Posterior cingulate gyrus (tissue), 11 donors: Measurements from ENCODE around the gene ALLC.

Experiments
- DNase-seq, 10 donors: peaks; one replicate each; pipeline versions ENCODE4 v3.0.0 to v3.0.0-alpha.2; 2020 to 2021; ENCODE audit warnings: mixed read lengths in 3 of 10
- intact Hi-C: fragments of 100-400 bp; cut with DNase I; formaldehyde crosslinking; loops from one replicate; pipeline ENCODE4 v1.15.1; 2023

Gene ALLC

DNA sequence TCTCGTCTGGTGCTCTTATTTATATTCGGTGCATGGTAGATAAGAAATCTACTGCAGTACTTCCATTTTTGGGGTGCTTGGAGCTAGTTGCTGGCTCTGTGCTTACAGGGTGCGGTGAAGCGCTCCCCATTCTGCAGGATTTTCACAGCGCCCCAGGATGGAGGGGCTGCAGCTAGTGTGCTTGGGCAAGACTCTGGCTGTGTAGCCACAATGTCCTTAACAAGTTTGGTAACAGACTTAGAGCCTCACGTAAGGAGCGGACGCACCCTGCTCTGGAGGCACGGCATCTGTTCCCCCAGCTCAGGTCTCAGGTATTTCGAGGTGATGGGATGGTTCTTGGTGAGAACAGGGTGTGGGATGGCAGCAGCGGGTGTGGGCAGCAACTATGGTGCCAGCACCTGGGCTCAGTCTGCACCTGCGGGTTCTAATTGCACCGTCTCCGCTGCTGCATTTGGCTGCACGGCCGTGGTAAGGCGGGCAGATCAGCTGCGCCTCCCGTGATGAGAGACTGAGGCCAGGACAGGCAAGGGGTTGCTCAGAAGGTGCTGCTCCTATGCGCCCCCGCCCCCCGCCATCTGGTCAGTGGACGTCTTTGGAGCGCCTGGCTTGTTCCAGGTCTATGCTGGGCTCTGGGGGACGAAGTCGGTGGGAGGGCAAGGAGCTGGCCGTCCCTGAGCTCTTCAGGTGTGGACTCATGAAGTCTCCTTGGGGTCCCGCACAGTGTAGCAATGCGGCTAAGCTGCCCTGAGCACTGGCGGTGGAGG is 20.1 kb upstream of the ALLC start:
- DNase-seq: peak in 3 of 10 donors; percentile 12 to 75 (median 19)
- intact Hi-C loops: no loop called here

DNA sequence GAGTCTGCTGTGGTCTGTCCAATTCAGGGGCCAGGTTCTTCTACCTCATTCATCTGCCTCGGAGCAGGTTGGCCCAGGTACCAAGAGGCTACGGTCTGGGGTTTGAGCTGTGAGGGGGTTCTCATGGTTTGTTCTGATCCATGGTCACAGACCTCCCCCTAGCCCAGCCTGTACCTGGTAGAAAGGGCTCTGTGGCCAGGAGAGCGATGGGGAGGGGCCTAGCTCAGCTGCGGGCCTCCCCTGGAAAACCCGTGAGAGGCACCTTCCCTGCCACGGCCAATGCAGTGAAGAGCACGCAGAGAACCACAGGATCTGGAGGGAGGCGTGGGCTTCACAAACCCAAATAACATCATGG is 19.6 kb upstream of the ALLC start:
- intact Hi-C loops: no loop called here
- DNase-seq: peak in 1 of 10 donors; percentile 49

GRCh38 chr2:3639015-3639630 is 18.9 kb upstream of the ALLC start:
- intact Hi-C loops: no loop called here

DNA sequence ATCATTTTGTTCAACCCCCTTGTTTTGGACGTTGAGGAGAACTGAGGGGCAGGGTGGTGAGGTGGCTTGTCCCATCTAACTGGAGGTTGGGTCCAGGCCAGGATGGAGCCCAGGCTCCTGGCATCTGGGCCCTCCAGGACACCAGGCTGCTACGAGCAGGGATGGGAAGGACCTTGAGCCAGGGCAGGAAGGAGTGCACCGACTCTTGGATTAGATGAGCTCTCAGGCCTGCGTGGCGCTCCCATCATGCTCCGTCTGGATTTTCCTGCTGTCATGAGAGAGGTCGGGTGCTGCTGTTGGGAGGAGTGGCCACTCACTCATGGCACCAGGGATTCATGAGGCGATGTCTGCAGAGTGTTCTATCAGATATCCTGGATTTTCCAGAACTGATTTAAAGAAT is 18.3 kb upstream of the ALLC start:
- no peak for DNase-seq
- intact Hi-C loops: no loop called here

More at GRCh38 chr2:3639015-3639630, 18.9 kb upstream of the ALLC start:
- no peak for DNase-seq

GRCh38 chr2:3641181-3641580 is 16.8 kb upstream of the ALLC start:
- intact Hi-C loops: no loop called here
- DNase-seq: peak in 1 of 10 donors; percentile 73

GRCh38 chr2:3641841-3642421 is 16.1 kb upstream of the ALLC start:
- intact Hi-C loops: no loop called here
- peak in 1 of 10 donors; percentile 68 for DNase-seq

DNA sequence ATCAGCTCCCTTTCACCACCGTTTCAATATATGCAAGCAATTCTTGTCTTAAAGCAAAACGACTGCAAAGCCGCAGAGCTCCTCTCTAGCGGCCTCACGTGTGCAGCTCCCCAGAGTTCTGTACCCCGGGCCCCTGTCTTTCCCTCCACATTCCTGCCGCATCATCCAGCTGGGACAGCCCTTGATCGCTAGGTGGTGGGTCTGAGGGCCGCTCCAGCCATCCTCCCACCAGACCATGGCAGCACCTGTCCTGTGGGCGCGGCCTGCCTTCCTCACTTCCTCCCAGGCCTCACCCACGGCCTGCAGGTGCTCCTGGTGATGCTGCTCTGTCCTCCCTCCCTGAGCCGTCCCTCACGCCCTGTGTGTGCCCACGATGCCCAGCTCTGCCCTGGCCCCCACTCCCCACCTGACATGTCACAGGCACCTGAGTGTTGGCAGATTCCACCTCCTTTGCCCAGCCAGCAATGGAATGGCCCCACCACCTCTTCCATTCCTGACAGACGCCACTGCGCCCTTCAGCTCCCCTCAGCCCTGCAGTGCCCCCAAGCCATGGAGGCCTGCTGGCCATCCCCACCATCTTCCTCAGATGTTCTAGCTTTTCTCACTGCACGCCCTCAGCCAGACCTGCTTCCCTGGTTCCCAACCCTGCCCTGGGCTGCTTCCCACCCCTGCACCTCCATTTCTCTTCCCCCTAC is 15.3 kb upstream of the ALLC start:
- intact Hi-C loops: no loop called here

DNA sequence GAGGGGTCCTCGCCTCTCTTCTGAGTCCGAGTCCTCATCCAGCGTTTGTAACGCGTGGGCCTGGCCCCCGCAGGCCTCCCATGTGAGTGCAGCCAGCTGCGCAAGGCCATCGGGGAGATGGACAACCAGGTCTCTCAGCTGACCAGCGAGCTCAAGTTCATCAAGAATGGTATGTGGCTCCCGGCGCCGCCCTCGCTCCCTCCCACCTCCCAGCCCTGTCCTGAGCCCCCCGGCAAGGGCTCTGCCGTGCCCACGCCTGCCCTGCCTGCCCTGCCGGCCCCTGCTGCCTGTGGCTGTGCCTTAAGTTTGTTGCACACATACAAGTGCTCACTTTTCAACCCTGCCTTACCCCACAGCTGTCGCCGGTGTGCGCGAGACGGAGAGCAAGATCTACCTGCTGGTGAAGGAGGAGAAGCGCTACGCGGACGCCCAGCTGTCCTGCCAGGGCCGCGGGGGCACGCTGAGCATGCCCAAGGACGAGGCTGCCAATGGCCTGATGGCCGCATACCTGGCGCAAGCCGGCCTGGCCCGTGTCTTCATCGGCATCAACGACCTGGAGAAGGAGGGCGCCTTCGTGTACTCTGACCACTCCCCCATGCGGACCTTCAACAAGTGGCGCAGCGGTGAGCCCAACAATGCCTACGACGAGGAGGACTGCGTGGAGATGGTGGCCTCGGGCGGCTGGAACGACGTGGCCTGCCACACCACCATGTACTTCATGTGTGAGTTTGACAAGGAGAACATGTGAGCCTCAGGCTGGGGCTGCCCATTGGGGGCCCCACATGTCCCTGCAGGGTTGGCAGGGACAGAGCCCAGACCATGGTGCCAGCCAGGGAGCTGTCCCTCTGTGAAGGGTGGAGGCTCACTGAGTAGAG is 14.4 kb upstream of the ALLC start:
- intact Hi-C loops: no loop called here
- peak in 1 of 10 donors; percentile 81 for DNase-seq

More for the DNA sequence above, 15.3 kb upstream of the ALLC start:
- peak in 1 of 10 donors; percentile 69 for DNase-seq

DNA sequence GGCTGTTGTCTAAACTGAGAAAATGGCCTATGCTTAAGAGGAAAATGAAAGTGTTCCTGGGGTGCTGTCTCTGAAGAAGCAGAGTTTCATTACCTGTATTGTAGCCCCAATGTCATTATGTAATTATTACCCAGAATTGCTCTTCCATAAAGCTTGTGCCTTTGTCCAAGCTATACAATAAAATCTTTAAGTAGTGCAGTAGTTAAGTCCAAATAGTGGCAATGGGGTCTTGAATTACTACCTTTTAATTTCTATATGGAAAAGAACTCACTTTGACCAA is 13.8 kb upstream of the ALLC start:
- DNase-seq: no peak
- intact Hi-C loops: no loop called here

- intact Hi-C loops: no loop called here
- DNase-seq: peak in 1 of 10 donors; percentile 49
Observed at GRCh38 chr2:3644891-3645605, 13.0 kb upstream of the ALLC start.

DNA sequence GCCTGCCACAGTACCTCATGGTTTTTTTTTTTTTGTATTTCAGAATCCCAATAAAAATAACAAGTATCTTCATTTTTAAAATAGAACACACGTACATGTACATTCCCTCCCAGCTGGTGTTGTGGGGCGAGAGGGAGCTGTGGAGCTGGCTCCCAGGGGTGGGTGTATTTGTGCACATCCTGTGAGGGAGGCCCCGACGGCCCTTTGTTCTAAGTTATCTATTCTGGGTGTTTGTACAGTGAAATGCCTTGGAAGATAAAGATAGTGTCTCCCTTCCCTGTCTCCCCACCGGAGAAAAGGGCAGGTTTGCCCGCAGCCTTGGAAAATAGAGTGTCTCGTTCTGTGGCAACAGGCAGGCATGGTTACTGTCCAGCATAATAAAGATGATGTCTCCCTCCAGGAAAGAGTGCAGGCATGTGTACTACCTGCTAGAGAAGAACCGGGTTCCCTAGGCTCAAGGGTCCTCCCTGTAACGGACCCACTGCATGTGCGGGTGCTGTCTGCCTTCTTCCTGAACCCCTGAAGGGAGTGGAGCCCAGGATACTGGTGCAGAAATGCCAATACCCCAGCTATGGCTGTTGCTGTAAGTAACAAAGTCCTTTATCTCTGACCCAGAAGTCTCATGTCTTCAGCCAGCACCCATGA is 12.1 kb upstream of the ALLC start:
- peak in 3 of 10 donors; percentile 11 to 47 (median 43) for DNase-seq
- intact Hi-C loops: no loop called here

DNA sequence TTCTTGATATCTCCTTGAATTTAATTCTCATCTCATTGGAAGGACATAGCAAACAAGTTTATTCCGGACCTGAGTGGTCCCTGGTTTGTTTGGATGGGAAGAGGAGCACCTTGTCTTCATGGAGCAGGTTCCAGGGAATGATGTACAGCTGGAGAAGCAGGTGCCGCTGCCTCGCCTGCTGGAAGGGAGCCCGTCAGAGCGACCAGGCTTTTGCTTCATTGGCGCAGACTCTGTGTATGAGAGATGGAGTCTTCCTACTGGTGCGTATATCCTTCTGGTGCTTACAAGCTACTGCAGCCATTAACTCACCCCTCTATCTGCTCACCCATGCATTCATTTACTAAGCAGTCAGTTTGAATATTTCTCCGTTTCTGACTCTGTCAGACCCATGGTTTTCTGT is 11.6 kb upstream of the ALLC start:
- peak in 2 of 10 donors; percentile 48 to 66 for DNase-seq
- intact Hi-C loops: no loop called here

- intact Hi-C loops: no loop called here
Observed at GRCh38 chr2:3647246-3647645, 10.8 kb upstream of the ALLC start.

GRCh38 chr2:3647831-3648651 is 10.0 kb upstream of the ALLC start:
- intact Hi-C loops: no loop called here
- DNase-seq: peak in 2 of 10 donors; percentile 46 to 65

More at GRCh38 chr2:3647246-3647645, 10.8 kb upstream of the ALLC start:
- DNase-seq: peak in 2 of 10 donors; percentile 43 to 59

DNA sequence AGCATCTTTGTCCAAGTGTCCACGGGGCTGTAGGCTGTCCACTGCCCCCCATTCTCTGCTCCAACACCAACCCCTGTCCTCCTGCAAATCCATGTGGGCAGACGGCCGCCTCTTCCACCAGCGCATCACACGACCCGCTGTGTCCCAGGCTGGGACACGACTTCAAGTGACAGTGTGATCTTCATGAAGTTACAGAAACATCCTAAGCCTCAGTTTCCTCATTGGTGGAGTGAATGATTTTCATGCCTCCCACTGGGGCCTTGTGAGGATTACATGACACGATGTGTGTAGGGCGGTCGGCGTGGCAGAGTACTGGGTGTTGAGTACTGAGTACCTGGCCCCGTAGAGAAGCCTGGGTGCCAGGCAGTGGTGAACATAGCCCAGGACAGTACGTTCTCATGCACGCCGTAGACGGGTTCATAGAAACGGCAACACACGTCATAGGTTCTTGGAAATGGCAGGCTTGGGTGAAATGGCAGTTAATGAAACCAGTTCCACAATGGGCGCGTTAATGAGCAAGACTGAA is 9.3 kb upstream of the ALLC start:
- intact Hi-C loops: no loop called here
- DNase-seq: peak in 2 of 10 donors; percentile 54 to 65

- DNase-seq: peak in 3 of 10 donors; percentile 61 to 85 (median 76)
- intact Hi-C loops: no loop called here
Observed at GRCh38 chr2:3649581-3649980, 8.4 kb upstream of the ALLC start.

DNA sequence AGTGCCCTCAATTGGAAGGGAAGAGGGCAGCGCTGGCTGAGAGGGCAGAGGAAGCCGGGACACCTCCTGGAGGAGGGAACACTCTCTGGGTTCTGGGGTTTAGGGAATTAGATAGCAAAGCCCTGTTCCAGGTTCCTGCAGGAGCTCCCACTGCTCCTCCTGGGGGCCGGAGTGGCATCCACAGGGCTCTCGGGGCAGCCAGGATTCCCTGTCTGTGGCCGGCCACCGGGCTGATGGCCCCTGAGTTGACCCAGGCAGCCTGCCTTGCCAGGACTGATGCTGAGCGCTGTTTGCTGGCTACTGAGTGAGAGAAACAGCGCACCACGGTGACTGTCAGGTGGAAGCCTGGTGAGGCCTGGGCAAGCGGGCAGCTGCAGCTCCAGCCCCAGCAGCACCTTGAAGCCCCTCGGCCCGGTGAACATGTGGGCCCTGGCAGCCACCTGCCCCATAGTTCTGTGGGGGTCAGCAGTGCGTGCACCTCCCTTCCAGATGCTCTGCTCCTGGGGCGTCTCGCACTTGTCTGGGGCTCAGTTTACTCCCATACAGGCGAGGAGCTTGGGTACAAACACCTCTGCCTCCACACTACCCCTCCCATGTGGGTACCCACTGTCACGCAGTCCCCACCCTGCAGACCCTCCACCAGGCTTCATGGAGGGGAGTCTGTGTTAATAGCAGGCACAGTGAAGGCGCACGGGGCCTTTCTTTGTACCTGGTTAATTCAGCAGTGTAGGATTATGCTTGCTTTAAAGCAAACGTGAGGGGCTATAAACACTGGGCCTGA is 7.7 kb upstream of the ALLC start:
- peak in 3 of 10 donors; percentile 29 to 81 (median 76) for DNase-seq
- intact Hi-C loops: loop anchor here (5.0 kb wide), 3 partner anchors 73 to 228 kb away; partner anchors contain the start of genes RNASEH1 and RPS7
